Measurements from ENCODE around the gene ANKRD65.
"Not testable (repeated sequence)": the region's sequence is repeated elsewhere in the genome, so short reads cannot be mapped to it uniquely, and the experiment has no call there.

GRCh38 chr1:1370094-1370493 lies 51.0 kb downstream of the ANKRD65 start:
- TF ChIP-seq CTCF (IDR thresholded peaks at IDR 0.05 in 8 of 11, conservative IDR thresholded peaks at IDR 0.05 in 3 of 11); POLR2A (IDR thresholded peaks at IDR 0.05); POLR2AphosphoS5 (IDR thresholded peaks at IDR 0.05): not testable (repeated sequence)

Measured in spleen (tissue), 7 donors.